HG03159 (cell line): Measurements from ENCODE around the gene SLC22A7.
A peak's percentile ranks its signal among the peaks of the same experiment; 100 is the strongest.
"Not testable (repeated sequence)": the region's sequence is repeated elsewhere in the genome, so short reads cannot be mapped to it uniquely, and the experiment has no call there.

Experiments used
- ATAC-seq: cut with Tn5 transposase; IDR thresholded peaks from one replicate; pipeline ENCODE4 v1.9.1; 2021; ENCODE audit warnings: mild to moderate bottlenecking, moderate library complexity; ENCODE audit not compliant: unreplicated experiment

The SLC22A7 gene

GRCh38 chr6:43334466-43335095, 36.5 kb downstream of the SLC22A7 start:
- ATAC-seq: no peak

- ATAC-seq: no peak
Observed at GRCh38 chr6:43335469-43335868, 37.4 kb downstream of the SLC22A7 start.

- ATAC-seq: no peak
Observed at GRCh38 chr6:43336382-43336781, 38.3 kb downstream of the SLC22A7 start.

GRCh38 chr6:43338243-43338642, 40.2 kb downstream of the SLC22A7 start:
- peak; percentile 45 for ATAC-seq

- ATAC-seq: peak; percentile 77
Observed at GRCh38 chr6:43339168-43339567, 41.1 kb downstream of the SLC22A7 start.

- not testable (repeated sequence) for ATAC-seq
Observed at GRCh38 chr6:43346243-43346642, 48.2 kb downstream of the SLC22A7 start.

GRCh38 chr6:43347021-43347420, 49.0 kb downstream of the SLC22A7 start:
- ATAC-seq: no peak

- ATAC-seq: no peak
Observed at GRCh38 chr6:43347444-43347843, 49.4 kb downstream of the SLC22A7 start.

- ATAC-seq: not testable (repeated sequence)
Observed at GRCh38 chr6:43351951-43352350, 53.9 kb downstream of the SLC22A7 start.
